ENCODE measurements around the gene SIX2. TPM values are rescaled to one million over a fixed set of nuclear protein-coding genes. Genes with fewer than 3 reads are reported as not detected.

SIX2 gene
- total and polyA plus RNA-seq, 9 of the 15 experiments (the other 6 are each of a cell fraction or from before 2014, with no cell fraction given), result not detected

GRCh38 chr2:44955593-44956392, 53.5 kb downstream of the SIX2 start (continued):
- TF ChIP-seq REST (IDR thresholded peaks at IDR 0.05; ENCODE audit: borderline replicate concordance), result peak; percentile 73
- TF ChIP-seq REST (CRISPR knock-in tag; IDR thresholded peaks at IDR 0.05; ENCODE audit: low read depth), result no peak
- TF ChIP-seq, protein P1, sequence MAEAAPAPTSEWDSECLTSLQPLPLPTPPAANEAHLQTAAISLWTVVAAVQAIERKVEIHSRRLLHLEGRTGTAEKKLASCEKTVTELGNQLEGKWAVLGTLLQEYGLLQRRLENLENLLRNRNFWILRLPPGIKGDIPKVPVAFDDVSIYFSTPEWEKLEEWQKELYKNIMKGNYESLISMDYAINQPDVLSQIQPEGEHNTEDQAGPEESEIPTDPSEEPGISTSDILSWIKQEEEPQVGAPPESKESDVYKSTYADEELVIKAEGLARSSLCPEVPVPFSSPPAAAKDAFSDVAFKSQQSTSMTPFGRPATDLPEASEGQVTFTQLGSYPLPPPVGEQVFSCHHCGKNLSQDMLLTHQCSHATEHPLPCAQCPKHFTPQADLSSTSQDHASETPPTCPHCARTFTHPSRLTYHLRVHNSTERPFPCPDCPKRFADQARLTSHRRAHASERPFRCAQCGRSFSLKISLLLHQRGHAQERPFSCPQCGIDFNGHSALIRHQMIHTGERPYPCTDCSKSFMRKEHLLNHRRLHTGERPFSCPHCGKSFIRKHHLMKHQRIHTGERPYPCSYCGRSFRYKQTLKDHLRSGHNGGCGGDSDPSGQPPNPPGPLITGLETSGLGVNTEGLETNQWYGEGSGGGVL (CRISPR knock-in tag; IDR thresholded peaks at IDR 0.05), result no peak
- TF ChIP-seq, protein P2, sequence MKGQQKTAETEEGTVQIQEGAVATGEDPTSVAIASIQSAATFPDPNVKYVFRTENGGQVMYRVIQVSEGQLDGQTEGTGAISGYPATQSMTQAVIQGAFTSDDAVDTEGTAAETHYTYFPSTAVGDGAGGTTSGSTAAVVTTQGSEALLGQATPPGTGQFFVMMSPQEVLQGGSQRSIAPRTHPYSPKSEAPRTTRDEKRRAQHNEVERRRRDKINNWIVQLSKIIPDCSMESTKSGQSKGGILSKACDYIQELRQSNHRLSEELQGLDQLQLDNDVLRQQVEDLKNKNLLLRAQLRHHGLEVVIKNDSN (CRISPR knock-in tag; IDR thresholded peaks at IDR 0.05), result 0 out of 2 replicates have a peak, but pooled peaks have one; percentile 12
- peak; percentile 37; the same call in 1 of the 2 replicates for TF ChIP-seq MYC (IDR thresholded peaks at IDR 0.05; ENCODE audit: low read depth, low read length)
- TF ChIP-seq MYC (CRISPR knock-in tag; IDR thresholded peaks at IDR 0.05; ENCODE audit: borderline replicate concordance, low read depth), result no peak
- no peak for TF ChIP-seq SNAPC5 (CRISPR knock-in tag; IDR thresholded peaks at IDR 0.05)
- TF ChIP-seq SIN3B (IDR thresholded peaks at IDR 0.05; ENCODE audit: low read depth), result no peak
- TF ChIP-seq ZFP91 (CRISPR knock-in tag; IDR thresholded peaks at IDR 0.05), result no peak
- no peak for TF ChIP-seq ATF1 (CRISPR knock-in tag; IDR thresholded peaks at IDR 0.05)
- TF ChIP-seq ATF1 (tag; IDR thresholded peaks at IDR 0.05), result no peak
- TF ChIP-seq MCM3 (IDR thresholded peaks at IDR 0.05), result no peak
- no peak for TF ChIP-seq ZNF583 (CRISPR knock-in tag; IDR thresholded peaks at IDR 0.05)
- TF ChIP-seq, protein P3, sequence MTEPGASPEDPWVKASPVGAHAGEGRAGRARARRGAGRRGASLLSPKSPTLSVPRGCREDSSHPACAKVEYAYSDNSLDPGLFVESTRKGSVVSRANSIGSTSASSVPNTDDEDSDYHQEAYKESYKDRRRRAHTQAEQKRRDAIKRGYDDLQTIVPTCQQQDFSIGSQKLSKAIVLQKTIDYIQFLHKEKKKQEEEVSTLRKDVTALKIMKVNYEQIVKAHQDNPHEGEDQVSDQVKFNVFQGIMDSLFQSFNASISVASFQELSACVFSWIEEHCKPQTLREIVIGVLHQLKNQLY (CRISPR knock-in tag; conservative IDR thresholded peaks at IDR 0.05), result no peak
- no peak for TF ChIP-seq HDAC8 (tag; IDR thresholded peaks at IDR 0.05)

Data from K562 (cell line).